ENCODE data around the gene NDN. TPM values are rescaled to one million over a fixed set of nuclear protein-coding genes. Genes with fewer than 3 reads are reported as not detected.

Gene NDN
- total RNA-seq, 1 donor from 2014 or later = 79.3 TPM

DNA sequence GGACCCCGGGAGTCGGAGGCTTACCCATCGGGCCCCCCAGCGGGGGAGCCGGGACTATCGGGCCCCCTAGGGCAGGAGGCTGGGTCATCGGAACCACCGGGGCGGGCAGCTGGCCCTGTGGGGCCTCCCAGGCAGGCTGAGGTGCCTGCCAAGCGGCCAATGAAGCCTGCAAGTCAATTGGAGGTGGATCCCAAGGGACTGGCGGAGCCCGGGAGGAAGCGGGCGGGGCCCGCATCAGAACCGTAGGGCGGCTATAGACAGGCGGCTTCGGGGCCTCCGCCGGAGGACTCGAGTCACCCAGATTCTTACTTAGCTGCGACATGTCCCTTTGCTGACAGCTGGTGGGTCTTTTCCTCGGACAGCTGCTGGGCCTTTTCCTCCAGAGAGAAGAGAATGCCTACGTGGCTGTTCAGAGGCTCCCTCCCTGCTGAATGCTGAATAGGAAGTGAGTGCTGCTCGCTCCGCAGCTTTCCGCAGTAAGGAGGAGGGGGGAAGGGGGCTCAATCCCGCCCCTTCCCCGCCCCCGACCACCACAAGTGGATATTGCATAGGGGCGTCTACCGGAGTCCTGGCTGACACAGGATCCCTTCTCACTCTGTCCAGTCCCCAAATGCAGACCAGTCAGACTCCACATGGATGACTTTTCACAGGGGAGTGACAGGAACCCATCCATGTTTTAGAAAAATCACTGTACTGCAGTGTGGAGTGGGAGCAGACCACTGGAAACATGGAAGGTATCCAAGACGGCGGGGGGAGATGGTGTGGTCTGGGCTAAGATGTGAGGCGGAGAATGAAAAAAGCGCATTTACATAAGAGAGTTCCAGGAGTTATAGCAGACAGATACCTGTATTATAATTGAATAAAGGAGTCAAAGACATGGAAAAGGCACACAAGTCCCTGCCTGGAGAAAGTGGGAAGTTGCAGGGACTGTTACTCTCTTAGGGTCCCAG, 39.4 kb downstream of the NDN start, which contains the start of gene MAGEL2:
Gene MAGEL2 (minus strand): TSS at position 447 of the 950 bp plus-strand sequence. CDS start 125 bp downstream, at position 322.
- Histone ChIP-seq H3K27ac (peak within 1 kb of the TSS; percentile 48), H3K36me3 (no peaks in the 10 kb centered on the region), H3K27me3 (no peaks in the 10 kb centered on the region), H3K9me3 (no peaks in the 10 kb centered on the region), H3K4me3 (peak within 1 kb of the TSS; percentile 31 to 39), H3K4me1 (no peaks in the 10 kb centered on the region)
- TF ChIP-seq POLR2AphosphoS5 (IDR thresholded peaks at IDR 0.05; ENCODE audit: insufficient read depth in 1 of 2, low read depth in 1 of 2) (peak in 1 of 2 donors; percentile 54), POLR2A (IDR thresholded peaks at IDR 0.05) (no peak)
- DNase-seq (ENCODE audit: extremely low spot score in 2 of 2) = no peak
- intact Hi-C loops (cut with DNase I) = loop anchor here (5.0 kb wide), 1 partner anchor 210 kb away; no protein-coding TSS in a partner anchor

DNA sequence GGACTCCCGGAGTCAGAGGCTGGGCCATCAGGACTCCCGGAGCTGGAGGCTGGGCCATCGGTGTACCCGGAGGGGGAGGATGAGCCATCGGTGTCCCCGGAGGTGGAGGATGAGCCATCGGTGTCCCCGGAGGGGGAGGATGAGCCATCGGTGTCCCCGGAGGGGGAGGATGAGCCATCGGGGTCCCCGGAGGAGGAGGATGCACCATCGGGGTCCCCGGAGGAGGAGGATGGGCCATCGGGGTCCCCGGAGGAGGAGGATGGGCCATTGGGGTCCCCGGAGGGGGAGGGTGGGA, 40.2 kb downstream of the NDN start:
- intact Hi-C loops (cut with DNase I) = loop anchor here (5.0 kb wide), 1 partner anchor 210 kb away; no protein-coding TSS in a partner anchor
- H3K4me3 ChIP-seq = peak overlapping the region; percentile 31 to 39
- TF ChIP-seq POLR2AphosphoS5 (IDR thresholded peaks at IDR 0.05; ENCODE audit: insufficient read depth in 1 of 2, low read depth in 1 of 2) (no peak), POLR2A (IDR thresholded peaks at IDR 0.05) (no peak), CTCF (IDR thresholded peaks at IDR 0.05) (no peak)
- no peaks in the 10 kb centered on the region for H3K36me3 ChIP-seq
- H3K27ac ChIP-seq = peak overlapping the region; percentile 48
- H3K27me3 ChIP-seq = no peaks in the 10 kb centered on the region
- DNase-seq (ENCODE audit: extremely low spot score in 2 of 2) = no peak
- no peaks in the 10 kb centered on the region for H3K4me1 ChIP-seq
- H3K9me3 ChIP-seq = no peaks in the 10 kb centered on the region

GRCh38 chr15:23646165-23647000, 40.7 kb downstream of the NDN start:
- Histone ChIP-seq H3K9me3 (no peaks in the 10 kb centered on the region), H3K4me1 (no peaks in the 10 kb centered on the region), H3K27me3 (no peaks in the 10 kb centered on the region), H3K27ac (peak overlapping the region; percentile 48), H3K36me3 (no peaks in the 10 kb centered on the region), H3K4me3 (peak overlapping the region in 1 of 2 donors; percentile 39)
- DNase-seq (ENCODE audit: extremely low spot score in 2 of 2) = no peak
- TF ChIP-seq CTCF (IDR thresholded peaks at IDR 0.05) (no peak), POLR2AphosphoS5 (IDR thresholded peaks at IDR 0.05; ENCODE audit: insufficient read depth in 1 of 2, low read depth in 1 of 2) (no peak), POLR2A (IDR thresholded peaks at IDR 0.05) (no peak)
- intact Hi-C loops (cut with DNase I) = loop anchor here (5.0 kb wide), 1 partner anchor 211 kb away; no protein-coding TSS in a partner anchor

- DNase-seq (ENCODE audit: extremely low spot score in 2 of 2) = no peak
- Histone ChIP-seq H3K36me3 (no peaks in the 10 kb centered on the region), H3K27ac (no peak overlapping the region), H3K9me3 (no peaks in the 10 kb centered on the region), H3K4me1 (no peaks in the 10 kb centered on the region), H3K27me3 (no peaks in the 10 kb centered on the region), H3K4me3 (no peak overlapping the region)
- intact Hi-C loops (cut with DNase I) = loop anchor here (5.0 kb wide), 1 partner anchor 212 kb away; no protein-coding TSS in a partner anchor
- no peak for TF ChIP-seq POLR2AphosphoS5 (IDR thresholded peaks at IDR 0.05; ENCODE audit: insufficient read depth in 1 of 2, low read depth in 1 of 2)
- TF ChIP-seq POLR2A (IDR thresholded peaks at IDR 0.05) = no peak
- no peak for TF ChIP-seq CTCF (IDR thresholded peaks at IDR 0.05)
These were observed 41.5 kb downstream of the NDN start for GRCh38 chr15:23645371-23646164.
